ENCODE measurements around the gene TGFBR3L. TPM values are rescaled to one million over a fixed set of nuclear protein-coding genes. Genes with fewer than 3 reads are reported as not detected.

TGFBR3L gene
- polyA plus RNA-seq, 3 donors = not detected

DNA sequence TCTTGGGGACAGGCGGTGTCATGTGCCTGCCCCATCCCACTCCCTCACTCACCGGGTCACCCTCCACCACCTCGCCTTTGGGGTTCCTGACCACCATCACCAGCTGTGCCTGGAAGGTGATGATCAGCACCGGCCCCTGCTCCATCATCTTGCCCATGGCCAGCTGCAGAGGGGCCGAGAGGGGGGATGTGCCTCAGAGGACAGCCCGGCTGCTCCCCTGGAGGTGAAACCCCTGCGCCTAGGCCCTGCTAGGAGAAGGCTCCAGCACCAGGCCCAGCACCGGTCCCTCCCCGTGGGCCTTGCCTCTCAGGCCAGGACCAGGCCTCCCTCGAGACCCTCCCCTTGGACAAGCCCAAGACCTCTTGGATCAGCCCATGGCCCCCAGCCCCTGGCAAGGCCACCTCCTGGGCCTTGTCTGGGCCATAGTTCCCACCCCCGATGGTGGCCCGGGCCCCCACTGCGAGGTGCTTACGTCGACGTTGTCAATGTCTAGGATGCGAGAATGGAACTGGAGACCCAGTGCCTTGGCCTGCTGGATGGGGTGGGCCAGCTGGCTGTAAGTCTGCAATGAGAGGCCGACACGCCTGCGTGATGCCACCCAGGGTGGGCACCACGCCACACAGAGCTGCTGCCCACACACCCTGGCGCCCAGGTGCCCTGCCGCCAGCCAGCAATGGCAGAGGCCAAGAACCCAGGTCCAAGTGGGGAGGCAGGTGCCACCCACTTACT, 13.1 kb downstream of the TGFBR3L start:
- Histone ChIP-seq H3K27ac (ENCODE audit: low read depth in 1 of 2, low read length in 2 of 2) (no peak overlapping the region), H3K4me3 (replicated peaks in 1 of 3; ENCODE audit: low read depth in 2 of 3, low read length in 3 of 3) (no peak overlapping the region), H3K36me3 (replicated peaks in 1 of 2; ENCODE audit: control insufficient read depth in 1 of 2, insufficient read depth in 2 of 2, low read length in 2 of 2) (peaks cover 26 to 31% of the 10 kb centered on the region in 2 donors), H3K4me1 (ENCODE audit: control insufficient read depth in 1 of 2, insufficient read depth in 2 of 2, low read length in 2 of 2) (peaks cover 6 to 17% of the 10 kb centered on the region in 2 donors), H3K9me3 (replicated peaks in 1 of 2; ENCODE audit: control insufficient read depth in 1 of 2, insufficient read depth in 1 of 2, low read length in 2 of 2) (no peaks in the 10 kb centered on the region), H3K79me2 (ENCODE audit: insufficient read depth, low read length) (no peaks in the 10 kb centered on the region), H4K20me1 (ENCODE audit: insufficient read depth, low read length) (peaks cover 4% of the 10 kb centered on the region), H3K4me2 (replicated peaks; ENCODE audit: extremely low read depth, low read length, poor library complexity, severe bottlenecking) (no peak overlapping the region), H3K27me3 (ENCODE audit: control insufficient read depth in 2 of 2, insufficient read depth in 2 of 2, low read length in 2 of 2) (no peaks in the 10 kb centered on the region), H3K9ac (ENCODE audit: insufficient read depth, low read length, poor library complexity, severe bottlenecking) (no peak overlapping the region), H2AFZ (ENCODE audit: insufficient read depth, low read depth, low read length, poor library complexity, severe bottlenecking) (no peak overlapping the region)
- Mint-ChIP-seq H3K27me3 (ENCODE audit: low read depth in 3 of 3) (peaks cover 13 to 19% (median 13%) of the 10 kb centered on the region in 3 donors), H3K4me3 (no peak overlapping the region), H3K4me1 (peaks cover 6% of the 10 kb centered on the region), H3K9me3 (peaks cover 0 to 2% (median 1%) of the 10 kb centered on the region in 7 donors), H3K36me3 (peaks cover 26 to 37% of the 10 kb centered on the region in 2 donors), H3K27ac (peak overlapping the region in 1 of 7 donors; percentile 30)
- 96% methylated on average over 23 of the region's 23 CpGs for WGBS (ENCODE audit: insufficient coverage)
- intact Hi-C loops (cut with micrococcal nuclease) = loop anchor here in 1 of 2 donors (10.0 kb wide), 1 partner anchor 1887 kb away; the partner anchor contains the start of gene FBXL12
- DNase-seq = no peak
- TF ChIP-seq, protein P1, sequence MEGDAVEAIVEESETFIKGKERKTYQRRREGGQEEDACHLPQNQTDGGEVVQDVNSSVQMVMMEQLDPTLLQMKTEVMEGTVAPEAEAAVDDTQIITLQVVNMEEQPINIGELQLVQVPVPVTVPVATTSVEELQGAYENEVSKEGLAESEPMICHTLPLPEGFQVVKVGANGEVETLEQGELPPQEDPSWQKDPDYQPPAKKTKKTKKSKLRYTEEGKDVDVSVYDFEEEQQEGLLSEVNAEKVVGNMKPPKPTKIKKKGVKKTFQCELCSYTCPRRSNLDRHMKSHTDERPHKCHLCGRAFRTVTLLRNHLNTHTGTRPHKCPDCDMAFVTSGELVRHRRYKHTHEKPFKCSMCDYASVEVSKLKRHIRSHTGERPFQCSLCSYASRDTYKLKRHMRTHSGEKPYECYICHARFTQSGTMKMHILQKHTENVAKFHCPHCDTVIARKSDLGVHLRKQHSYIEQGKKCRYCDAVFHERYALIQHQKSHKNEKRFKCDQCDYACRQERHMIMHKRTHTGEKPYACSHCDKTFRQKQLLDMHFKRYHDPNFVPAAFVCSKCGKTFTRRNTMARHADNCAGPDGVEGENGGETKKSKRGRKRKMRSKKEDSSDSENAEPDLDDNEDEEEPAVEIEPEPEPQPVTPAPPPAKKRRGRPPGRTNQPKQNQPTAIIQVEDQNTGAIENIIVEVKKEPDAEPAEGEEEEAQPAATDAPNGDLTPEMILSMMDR (IDR thresholded peaks at IDR 0.05) = no peak

DNA sequence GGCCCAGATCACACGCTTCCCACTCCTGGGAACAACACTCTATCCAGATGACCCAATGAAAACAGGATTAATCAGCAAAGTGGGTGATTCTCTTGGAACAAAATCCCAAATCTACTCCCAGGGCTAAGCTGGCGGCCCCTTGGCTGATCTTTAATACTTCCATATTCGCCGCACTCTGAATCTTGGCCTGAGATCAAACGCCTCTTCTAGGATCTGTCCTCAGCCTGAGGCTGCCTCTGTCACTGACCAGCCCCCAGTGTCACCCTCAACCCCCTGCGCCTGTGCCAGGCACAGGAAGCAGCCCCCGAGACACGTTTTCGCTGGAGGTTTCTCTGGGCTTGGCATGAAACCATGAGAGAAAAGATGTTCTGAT, 13.7 kb downstream of the TGFBR3L start:
- Histone ChIP-seq H2AFZ (ENCODE audit: insufficient read depth, low read depth, low read length, poor library complexity, severe bottlenecking) (no peak overlapping the region), H3K9ac (ENCODE audit: insufficient read depth, low read length, poor library complexity, severe bottlenecking) (no peak overlapping the region), H3K79me2 (ENCODE audit: insufficient read depth, low read length) (no peaks in the 10 kb centered on the region), H3K9me3 (replicated peaks in 1 of 2; ENCODE audit: control insufficient read depth in 1 of 2, insufficient read depth in 1 of 2, low read length in 2 of 2) (no peaks in the 10 kb centered on the region), H3K27me3 (ENCODE audit: control insufficient read depth in 2 of 2, insufficient read depth in 2 of 2, low read length in 2 of 2) (no peaks in the 10 kb centered on the region), H3K4me3 (replicated peaks in 1 of 3; ENCODE audit: low read depth in 2 of 3, low read length in 3 of 3) (no peak overlapping the region), H3K4me2 (replicated peaks; ENCODE audit: extremely low read depth, low read length, poor library complexity, severe bottlenecking) (no peak overlapping the region), H3K4me1 (ENCODE audit: control insufficient read depth in 1 of 2, insufficient read depth in 2 of 2, low read length in 2 of 2) (peaks cover 6 to 17% of the 10 kb centered on the region in 2 donors), H4K20me1 (ENCODE audit: insufficient read depth, low read length) (peaks cover 4% of the 10 kb centered on the region), H3K36me3 (replicated peaks in 1 of 2; ENCODE audit: control insufficient read depth in 1 of 2, insufficient read depth in 2 of 2, low read length in 2 of 2) (peaks cover 28 to 32% of the 10 kb centered on the region in 2 donors), H3K27ac (ENCODE audit: low read depth in 1 of 2, low read length in 2 of 2) (no peak overlapping the region)
- H3K36me3 Mint-ChIP-seq = peaks cover 26 to 37% of the 10 kb centered on the region in 2 donors
- peak overlapping the region in 2 of 7 donors; percentile 64 to 68 for H3K27ac Mint-ChIP-seq
- H3K27me3 Mint-ChIP-seq (ENCODE audit: low read depth in 3 of 3) = peaks cover 13 to 19% (median 13%) of the 10 kb centered on the region in 3 donors
- peaks cover 0 to 2% (median 1%) of the 10 kb centered on the region in 7 donors for H3K9me3 Mint-ChIP-seq
- WGBS (ENCODE audit: insufficient coverage) = 100% methylated on average over 4 of the region's 9 CpGs
- no peak overlapping the region for H3K4me3 Mint-ChIP-seq
- intact Hi-C loops (cut with micrococcal nuclease) = loop anchor here in 1 of 2 donors (10.0 kb wide), 1 partner anchor 1886 kb away; the partner anchor contains the start of gene FBXL12
- peaks cover 6% of the 10 kb centered on the region for H3K4me1 Mint-ChIP-seq
- TF ChIP-seq, protein P1 (IDR thresholded peaks at IDR 0.05) = no peak
- DNase-seq = no peak
